T-cell (primary cell): ENCODE data around the gene CDT1. TPM values are rescaled to one million over a fixed set of nuclear protein-coding genes. Genes with fewer than 3 reads are reported as not detected.

Experiments used
- total RNA-seq, 35 experiments: library from RNA in 6 of 35; stranded (reverse) in 6 of 35; fragments of 120-200 nt in 1 of 35; gene quantifications; one replicate each; pipeline versions ENCODE4 v1.2.1 to v1.2.4 and lab custom pipeline; 2013 to 2026

Gene CDT1
- total RNA-seq, 5 donors from 2014 or later (not counting 1 experiment from before 2014, with no cell fraction given), result 0.93 to 3.7 (median 1.5) TPM

Other genes starting within 250 kb of the CDT1 start
- gene ZC3H18, start 233.4 kb upstream of the CDT1 start, total RNA-seq, result 100 to 1,000 TPM in 2 of 5 donors, 10 to 100 TPM in 3; 87.0 to 111 (median 91.5) TPM
- under 1 TPM in 3 of 5 donors, not detected in 2; 0.35 to 0.93 (median 0.39) TPM for gene IL17C, start 165.2 kb upstream of the CDT1 start, total RNA-seq
- 100 to 1,000 TPM; 271 to 456 (median 403) TPM for gene CYBA, start 152.7 kb upstream of the CDT1 start, total RNA-seq
- gene MVD, start 140.7 kb upstream of the CDT1 start, total RNA-seq, result 10 to 100 TPM; 52.3 to 81.4 (median 63.4) TPM
- gene SNAI3, start 117.3 kb upstream of the CDT1 start, total RNA-seq, result 10 to 100 TPM in 3 of 5 donors, 1 to 10 TPM in 2; 5.2 to 20.4 (median 17.2) TPM
- gene RNF166, start 97.4 kb upstream of the CDT1 start, total RNA-seq, result 100 to 1,000 TPM; 246 to 369 (median 264) TPM
- 10 to 100 TPM; 30.1 to 39.5 (median 38.6) TPM for gene CTU2, start 97.3 kb upstream of the CDT1 start, total RNA-seq
- 100 to 1,000 TPM; 139 to 274 (median 240) TPM for gene PIEZO1, start 18.6 kb upstream of the CDT1 start, total RNA-seq
- gene APRT, start 8.1 kb downstream of the CDT1 start, total RNA-seq, result 100 to 1,000 TPM; 166 to 245 (median 228) TPM
- 10 to 100 TPM; 47.6 to 68.4 (median 58.4) TPM for gene GALNS, start 53.2 kb downstream of the CDT1 start, total RNA-seq
- 10 to 100 TPM; 45.6 to 61.1 (median 57.5) TPM for gene TRAPPC2L, start 53.3 kb downstream of the CDT1 start, total RNA-seq
- gene PABPN1L, start 62.9 kb downstream of the CDT1 start, total RNA-seq, result not detected
- gene CBFA2T3, start 173.4 kb downstream of the CDT1 start, total RNA-seq, result 1 to 10 TPM; 2.0 to 4.0 (median 2.1) TPM